CD4-positive, alpha-beta T cell treated with Interleukin-17A for 1 hour (primary cell): Measurements from ENCODE around the gene PRDM2.
A peak's percentile ranks its signal among the peaks of the same experiment; 100 is the strongest.
"Not testable (repeated sequence)": the region's sequence is repeated elsewhere in the genome, so short reads cannot be mapped to it uniquely, and the experiment has no call there.

Experiments
- DNase-seq: peaks from one replicate; pipeline ENCODE4 v3.0.0-alpha.2; 2020

The PRDM2 gene

DNA sequence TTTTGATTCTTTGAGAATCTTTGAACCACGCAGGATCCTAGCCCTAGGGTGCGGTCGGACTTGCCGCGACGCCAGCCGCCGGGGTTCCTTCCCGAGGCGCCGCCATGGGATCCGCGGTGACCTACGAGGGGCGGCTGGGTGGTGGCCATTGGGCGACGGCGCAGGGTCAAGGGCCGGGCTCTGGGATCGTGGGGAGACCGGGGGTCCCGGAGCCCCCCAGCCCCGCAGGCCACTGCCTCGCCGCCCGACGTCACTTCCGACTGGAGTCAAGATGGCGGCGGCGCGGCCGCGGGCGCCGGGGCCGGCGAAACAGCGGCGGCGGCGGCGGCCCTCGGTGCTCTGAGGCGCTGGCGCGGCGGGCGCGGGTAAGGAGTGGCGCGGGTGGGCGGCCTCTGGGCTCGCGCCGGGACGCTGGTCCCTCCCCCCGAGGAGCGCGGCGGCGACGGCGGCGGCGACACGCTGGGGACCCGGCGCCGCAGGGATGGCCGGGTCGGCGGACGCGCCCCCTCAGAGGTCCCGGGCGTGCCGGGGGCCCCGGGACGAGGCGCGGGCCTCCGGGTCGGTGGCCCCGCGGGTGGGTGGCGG is at the start of gene PRDM2:
Gene PRDM2 (plus strand): TSS at position 253 of the 585 bp plus-strand sequence. CDS start 15,418 bp downstream, outside the sequence.
- DNase-seq, result peak; percentile 71

GRCh38 chr1:13651279-13651678 is 48.7 kb upstream of the PRDM2 start:
- no peak for DNase-seq

DNA sequence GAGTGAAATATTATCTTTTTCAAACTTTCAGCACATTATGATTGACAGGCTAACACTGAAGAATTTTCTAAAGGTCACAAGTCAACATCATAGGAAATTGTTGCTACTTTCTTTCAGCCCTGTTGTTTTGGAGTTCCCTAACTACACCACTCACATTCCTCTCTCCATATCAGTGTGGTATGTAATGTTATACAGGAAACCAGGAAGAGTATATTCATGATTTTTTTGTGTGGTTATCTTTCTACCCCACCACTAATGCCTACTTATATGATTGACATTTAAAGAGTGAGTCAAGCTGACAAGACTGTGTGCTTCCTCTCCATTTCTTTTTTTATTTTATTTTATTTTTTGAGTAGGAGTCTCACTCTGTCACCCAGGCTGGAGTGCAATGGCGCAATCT is 47.8 kb upstream of the PRDM2 start:
- DNase-seq, result no peak

DNA sequence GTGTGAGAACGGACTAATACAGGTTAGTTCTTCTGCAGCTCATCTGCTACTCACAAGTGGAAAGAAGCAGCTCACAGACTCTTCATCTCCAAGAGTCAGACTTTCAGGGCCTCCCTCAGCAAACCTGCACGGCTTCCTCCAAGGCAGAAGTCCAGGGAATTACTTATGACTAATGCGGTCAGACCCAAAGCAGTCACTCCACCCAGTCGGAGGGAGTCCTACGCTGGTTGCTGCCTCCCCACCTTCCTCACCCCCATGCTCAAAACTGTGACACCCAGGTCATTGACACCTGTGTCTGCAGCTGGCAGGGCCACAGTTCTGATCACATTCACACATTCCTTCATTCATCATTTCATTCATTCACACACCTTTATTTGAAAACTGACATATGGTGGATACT is 38.4 kb upstream of the PRDM2 start:
- no peak for DNase-seq

- DNase-seq, result no peak
Observed at GRCh38 chr1:13662493-13662892, 37.5 kb upstream of the PRDM2 start.

DNA sequence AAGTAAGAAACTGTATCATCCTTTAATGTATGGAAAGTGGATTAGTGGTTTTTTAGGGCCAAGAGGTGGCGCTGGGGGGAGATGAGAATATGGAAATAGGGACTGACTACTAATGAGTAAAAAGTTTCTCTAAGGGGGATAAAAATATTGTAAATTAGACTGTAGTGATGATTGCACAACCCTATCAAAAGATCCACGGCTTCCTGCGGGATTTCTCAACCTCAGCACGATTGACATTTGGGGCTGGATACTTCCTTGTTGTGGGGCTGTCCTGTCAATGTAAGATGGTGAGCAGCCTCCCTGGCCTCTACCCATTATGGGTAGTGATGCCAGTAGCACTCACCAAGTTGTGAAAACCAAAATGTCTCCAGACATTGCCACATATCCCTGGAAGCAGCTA is 36.0 kb upstream of the PRDM2 start:
- DNase-seq, result no peak

GRCh38 chr1:13664451-13664850 is 35.5 kb upstream of the PRDM2 start:
- DNase-seq, result no peak

DNA sequence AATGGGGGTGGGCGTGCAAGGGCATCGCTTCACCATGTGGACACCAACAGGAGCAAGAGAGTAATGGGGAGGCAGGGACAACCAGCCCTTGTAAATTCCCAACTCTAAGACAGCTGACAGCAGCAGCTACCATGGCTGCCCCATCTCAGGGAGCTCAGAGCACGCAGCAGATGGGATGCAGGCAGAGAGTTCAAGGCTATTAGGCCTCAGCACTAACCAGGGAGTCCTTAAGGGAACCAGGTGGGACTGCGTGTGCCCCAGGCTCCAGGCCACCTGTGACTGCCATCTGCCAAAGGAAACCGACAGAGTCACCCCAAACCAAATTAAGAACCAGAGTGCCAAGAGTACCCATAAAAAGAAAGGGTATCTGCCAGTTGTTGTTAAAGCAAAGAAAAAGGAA is 33.7 kb upstream of the PRDM2 start:
- DNase-seq, result no peak

DNA sequence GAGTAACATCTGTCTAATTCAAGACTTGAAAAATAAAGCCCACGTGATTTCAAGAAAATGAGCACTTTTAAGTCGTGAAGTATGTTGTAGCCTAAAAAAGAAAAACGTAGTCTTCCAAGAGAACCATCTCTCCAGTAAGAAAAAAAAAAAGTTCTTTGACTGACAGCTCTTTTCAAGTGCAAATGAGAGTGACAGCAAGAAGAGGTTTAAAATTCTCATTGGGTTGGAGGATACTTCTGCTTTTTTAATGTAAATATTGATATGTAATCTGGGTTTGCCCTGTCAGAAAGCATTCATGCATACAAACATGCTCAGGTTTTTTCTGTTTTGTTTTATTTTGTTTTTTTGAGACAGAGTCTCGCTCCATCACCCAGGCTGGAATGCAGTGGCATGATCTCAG is 32.3 kb upstream of the PRDM2 start:
- no peak for DNase-seq

DNA sequence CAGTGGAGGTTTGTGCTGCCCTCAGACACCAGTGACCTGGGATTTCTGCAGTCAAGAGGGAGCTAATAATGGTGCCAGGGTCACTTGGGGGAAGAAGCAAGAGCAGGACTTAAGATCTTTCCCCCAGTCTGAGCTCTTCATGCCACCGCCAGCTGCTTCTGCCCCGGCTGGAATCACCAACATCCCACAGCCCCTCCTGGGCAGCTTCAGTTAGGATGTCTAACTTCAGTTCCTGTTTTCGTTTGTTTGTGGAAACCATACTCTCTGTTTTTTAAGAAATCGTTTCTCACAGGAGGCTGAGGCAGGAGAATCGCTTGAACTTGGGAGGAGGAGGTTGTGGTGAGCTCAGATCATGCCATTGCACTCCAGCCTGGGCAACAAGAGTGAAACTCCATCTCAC is 25.6 kb upstream of the PRDM2 start:
- no peak for DNase-seq

DNA sequence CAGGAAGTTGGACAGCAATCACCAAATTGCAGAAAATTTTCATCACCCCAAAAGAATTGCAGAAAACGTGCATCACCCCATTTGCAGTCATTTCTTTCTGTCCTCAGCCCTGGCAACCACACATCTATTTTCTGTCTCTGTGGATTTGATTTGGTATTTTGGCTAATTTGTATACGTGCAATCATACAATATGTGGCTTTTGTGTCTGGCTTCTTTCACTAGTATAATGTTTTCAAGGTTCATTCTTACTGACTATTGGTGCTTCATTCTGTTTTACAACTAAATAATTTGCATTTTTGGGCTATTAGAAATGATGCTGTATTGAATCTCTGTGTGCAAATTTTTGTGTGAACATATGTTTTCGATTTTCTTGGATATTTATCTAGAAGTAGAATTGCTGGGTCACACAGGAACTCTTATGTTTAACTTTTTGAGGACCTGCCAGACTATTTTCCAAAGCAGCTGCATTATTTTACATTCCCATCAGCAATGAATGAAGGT is 24.8 kb upstream of the PRDM2 start:
- no peak for DNase-seq

- no peak for DNase-seq
Observed at GRCh38 chr1:13677896-13678295, 22.1 kb upstream of the PRDM2 start.

DNA sequence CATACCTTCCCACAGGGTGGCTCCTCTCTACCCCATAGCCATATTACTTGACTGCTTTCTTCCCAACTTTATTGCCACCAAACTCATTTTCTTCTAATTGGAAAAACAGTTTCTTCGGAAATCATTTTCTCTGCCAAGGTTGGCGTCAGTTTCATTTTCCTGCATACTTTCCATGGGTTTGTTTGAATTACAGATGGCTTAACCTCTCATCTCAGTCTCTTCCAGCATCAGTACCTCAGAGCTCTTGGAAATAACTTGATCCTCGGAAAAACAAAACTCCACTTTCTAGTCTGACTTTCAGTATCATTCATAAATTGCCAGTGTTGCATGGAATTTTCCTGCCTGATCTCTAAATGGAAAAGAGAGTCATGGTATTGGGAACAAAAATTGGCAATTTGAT is 20.3 kb upstream of the PRDM2 start:
- no peak for DNase-seq

GRCh38 chr1:13680609-13681008 is 19.4 kb upstream of the PRDM2 start:
- DNase-seq, result not testable (repeated sequence)

DNA sequence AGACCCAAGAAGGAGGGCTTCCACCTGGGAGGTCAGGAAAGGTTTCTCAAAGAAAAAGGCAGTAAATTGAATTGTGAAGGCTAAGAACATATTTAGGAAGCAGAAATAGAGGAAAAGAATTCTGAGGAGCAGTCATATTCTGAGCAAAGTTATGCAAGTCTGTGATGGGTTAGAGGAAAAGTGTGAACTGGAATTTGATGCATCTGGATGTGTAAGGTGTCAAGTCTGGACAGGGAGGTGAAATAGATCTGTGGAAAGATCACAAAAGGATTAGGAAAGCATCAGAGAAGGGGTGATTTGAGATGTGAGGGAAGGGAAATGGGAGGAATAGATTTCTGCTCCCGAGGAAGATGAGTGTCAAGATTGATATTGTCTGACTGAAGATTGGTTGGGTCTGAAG is 18.1 kb upstream of the PRDM2 start:
- no peak for DNase-seq

GRCh38 chr1:13682444-13682843 is 17.5 kb upstream of the PRDM2 start:
- DNase-seq, result no peak

- DNase-seq, result no peak
Observed at GRCh38 chr1:13683206-13683605, 16.8 kb upstream of the PRDM2 start.

GRCh38 chr1:13687151-13687715 is 12.8 kb upstream of the PRDM2 start:
- DNase-seq, result no peak

GRCh38 chr1:13693094-13693493 is 6.9 kb upstream of the PRDM2 start:
- DNase-seq, result not testable (repeated sequence)

DNA sequence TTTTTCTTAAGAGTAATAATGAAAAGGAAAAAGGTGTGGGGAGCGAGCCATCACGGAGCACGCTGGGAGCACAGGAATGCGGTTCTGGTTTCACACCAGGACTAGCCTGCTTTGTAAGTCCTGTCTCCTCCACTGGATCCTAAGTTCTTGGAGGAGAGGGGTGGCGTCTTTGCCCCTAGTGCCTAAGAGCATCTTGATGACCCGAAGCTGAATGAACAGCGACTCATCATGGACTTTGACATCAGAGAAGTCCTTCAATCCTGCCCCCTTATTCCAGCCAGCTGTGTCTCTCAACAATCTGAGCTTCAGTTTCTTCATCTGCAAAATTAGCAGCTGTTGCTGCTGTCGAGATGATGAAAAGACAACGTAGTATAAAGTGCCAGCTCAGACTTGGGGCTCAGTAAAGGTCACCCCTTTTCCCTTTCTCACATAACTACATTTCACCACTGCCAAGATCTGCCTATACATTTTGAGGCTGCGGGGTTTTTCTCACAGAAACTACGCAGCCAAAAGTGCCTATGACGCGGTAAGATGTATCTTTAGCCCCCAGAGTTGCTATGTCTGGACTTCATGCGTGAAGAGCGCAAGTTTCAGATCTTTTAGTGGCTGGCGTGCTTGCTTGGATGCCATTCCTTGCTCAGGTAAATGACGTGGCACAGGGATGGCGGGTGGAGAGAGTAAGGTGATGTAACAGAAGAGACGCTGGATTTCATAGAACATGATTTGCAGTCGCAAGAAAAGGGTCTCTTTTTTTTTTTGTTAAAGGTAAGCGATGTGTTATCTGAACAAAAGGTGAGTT is 4.9 kb upstream of the PRDM2 start:
- DNase-seq, result no peak

DNA sequence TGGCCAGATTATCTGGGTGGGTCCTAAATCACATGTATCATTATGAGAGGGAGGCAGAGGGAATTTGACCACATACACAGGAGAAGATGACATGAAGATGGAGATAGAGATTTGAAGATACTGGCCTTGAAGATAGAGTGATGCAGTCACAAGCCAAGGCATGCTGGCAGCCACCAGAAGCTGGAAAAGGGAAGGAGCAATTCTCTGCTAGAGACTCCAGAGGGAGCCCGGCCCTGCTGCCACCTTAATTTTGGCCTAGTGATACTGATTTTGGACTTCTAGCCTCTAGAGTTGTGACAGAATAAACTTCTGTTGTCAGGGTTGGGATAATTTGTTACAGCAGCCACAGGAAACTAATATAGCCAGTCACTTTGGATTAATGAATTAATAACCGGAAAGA is 2.2 kb upstream of the PRDM2 start:
- no peak for DNase-seq

DNA sequence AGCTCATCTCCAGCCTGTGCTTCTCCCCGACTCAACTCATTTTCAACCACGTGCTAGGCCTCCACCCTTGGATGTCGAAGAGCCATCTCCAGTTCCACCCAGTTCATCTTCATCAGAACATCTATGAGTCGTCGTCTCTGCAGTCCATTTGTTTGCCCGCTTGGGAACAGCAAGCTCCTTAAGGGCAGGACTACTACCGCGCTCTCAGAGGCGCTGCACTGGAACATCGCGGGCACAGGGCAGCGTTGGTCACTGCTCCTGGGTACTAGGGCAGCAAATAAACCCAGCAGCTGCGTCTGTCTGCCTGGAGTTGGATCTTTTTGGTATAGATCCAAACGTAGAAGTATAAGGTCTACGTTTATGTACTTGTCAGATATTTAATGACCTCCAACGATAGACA is 478 bp upstream of the PRDM2 start:
- DNase-seq, result no peak

DNA sequence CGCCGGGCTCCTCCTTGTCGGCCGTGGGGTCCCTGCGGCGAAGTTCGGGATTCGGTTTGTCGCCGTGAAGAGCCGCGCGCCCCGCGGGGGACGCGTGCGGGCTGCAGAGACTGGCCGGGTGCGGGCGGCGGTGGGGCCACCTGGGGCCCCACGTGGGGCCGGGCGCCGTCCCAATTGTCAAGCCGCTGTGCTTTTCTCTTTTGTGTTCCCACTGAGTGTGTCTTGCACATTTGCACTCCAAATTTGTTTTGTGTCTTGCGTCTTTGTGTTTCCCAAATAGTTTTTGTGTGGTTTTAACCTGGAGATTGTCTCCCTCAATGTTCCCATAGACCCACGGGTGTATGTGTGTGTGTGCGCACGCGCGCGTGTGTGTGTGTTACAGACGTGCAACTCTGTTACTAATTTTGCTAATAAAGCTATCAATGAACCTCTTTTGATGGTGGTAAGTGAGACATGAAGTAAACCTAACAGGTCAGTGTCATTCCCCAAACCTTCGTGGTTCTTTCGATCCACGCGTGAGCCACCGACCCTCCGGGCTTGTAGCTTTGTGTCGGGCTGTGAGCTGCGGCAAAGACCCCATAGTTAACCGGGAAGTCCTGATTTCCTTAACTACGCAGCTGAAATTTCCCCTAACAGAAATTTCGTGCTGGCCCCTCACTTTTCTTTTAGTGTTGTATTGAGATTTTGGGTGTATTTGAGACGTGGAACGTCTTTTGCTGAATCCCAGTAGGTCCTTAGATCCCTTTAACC is 708 bp downstream of the PRDM2 start:
- DNase-seq, result peak; percentile 78

DNA sequence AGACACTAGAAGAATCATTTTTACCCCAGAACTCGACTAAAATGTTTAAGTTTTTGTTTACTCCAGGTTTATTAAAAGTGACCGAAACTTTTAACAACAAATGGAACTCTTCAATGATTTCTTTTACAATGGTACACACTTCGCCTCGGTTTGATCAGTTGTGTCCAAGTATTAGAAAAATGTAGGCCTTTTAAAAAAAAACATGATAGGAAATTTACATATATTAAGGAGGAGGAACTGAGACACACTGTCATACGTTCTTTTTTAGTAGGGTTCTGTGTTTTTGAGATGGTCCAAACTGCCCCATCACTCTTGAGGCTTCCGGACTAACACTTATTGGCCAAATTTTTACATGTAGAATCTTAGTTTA is 1.3 kb downstream of the PRDM2 start:
- peak; percentile 56 for DNase-seq
